Fibroblast of mammary gland (primary cell): ENCODE data around the gene ZNF507.

Experiments
- DNase-seq: peaks from one replicate; pipeline ENCODE4 v3.0.0-alpha.2; 2010; ENCODE audit warnings: low read depth
- H3K4me3 ChIP-seq: 2 replicates; pipeline ENCODE4 v1.5.1; 2011; ENCODE audit warnings: low read depth, mild to moderate bottlenecking, low read length, moderate library complexity; ENCODE audit not compliant: control insufficient read depth
- TF ChIP-seq, protein P1 (sequence below): conservative IDR thresholded peaks from 2 replicates; pipeline ENCODE4 v1.5.1; 2011; ENCODE audit warnings: low read depth, low read length, inconsistent platforms; ENCODE audit not compliant: control insufficient read depth, insufficient read depth

The ZNF507 gene

DNA sequence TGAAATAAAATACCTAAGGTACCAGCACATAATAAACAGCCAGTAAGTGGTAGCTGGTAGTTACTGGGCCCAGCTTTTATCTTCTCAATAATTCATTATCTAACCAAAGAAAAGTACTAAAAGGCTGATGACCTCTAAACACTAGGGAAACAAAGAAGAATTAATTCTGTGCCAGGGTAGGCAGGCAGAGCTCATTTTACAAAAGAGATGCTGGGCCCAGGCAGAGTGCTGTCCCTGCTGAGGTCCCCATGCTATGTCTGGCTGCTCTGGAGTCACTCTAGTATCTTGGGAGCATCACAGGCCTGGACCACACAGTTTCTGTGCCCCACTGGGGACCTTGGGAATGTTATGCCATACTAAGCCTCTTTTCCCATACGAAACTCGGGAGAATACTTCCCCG, 18.2 kb downstream of the ZNF507 start:
- TF ChIP-seq, protein P1, sequence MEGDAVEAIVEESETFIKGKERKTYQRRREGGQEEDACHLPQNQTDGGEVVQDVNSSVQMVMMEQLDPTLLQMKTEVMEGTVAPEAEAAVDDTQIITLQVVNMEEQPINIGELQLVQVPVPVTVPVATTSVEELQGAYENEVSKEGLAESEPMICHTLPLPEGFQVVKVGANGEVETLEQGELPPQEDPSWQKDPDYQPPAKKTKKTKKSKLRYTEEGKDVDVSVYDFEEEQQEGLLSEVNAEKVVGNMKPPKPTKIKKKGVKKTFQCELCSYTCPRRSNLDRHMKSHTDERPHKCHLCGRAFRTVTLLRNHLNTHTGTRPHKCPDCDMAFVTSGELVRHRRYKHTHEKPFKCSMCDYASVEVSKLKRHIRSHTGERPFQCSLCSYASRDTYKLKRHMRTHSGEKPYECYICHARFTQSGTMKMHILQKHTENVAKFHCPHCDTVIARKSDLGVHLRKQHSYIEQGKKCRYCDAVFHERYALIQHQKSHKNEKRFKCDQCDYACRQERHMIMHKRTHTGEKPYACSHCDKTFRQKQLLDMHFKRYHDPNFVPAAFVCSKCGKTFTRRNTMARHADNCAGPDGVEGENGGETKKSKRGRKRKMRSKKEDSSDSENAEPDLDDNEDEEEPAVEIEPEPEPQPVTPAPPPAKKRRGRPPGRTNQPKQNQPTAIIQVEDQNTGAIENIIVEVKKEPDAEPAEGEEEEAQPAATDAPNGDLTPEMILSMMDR: no peak
- H3K4me3 ChIP-seq: no peak overlapping the region
- no peak for DNase-seq

DNA sequence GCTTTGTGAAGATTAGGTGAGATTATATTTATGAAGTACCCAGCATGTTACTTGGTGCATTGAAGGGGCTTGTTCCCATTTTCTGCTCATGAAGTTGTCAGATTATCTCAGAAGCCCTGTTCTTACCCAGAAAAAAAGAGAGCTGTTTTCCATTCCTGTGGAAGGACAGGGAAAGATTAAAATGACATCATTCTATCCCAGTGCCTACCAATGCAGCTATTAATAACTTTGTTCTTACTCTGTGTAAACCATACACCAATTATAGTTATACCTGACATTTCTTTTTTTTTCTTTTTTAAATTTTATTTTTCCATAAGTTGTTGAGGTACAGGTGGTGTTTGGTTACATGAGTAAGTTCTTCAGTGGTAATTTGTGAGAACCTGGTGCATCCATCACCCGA, 18.6 kb downstream of the ZNF507 start:
- TF ChIP-seq, protein P1: no peak
- no peak overlapping the region for H3K4me3 ChIP-seq
- DNase-seq: no peak

DNA sequence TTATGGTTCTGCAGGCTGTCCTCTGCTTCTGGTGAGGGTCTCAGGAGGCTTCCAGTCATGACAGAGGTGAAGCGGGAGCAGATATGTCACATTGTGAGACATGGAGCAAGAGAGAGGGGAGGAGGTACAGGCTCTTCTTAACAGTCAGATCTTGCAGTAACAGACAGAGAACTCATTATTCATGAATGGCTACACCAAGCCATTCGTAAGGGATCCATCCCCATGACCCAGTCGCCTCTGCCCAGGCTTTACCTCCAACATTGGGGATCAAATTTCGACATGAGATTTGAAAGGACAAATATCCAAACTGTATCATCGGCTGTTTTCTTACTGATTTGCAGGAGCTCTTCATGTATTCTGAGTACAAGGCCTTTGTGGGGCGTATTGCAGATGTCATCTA, 21.7 kb downstream of the ZNF507 start:
- H3K4me3 ChIP-seq: no peak overlapping the region
- DNase-seq: no peak
- TF ChIP-seq, protein P1: no peak

DNA sequence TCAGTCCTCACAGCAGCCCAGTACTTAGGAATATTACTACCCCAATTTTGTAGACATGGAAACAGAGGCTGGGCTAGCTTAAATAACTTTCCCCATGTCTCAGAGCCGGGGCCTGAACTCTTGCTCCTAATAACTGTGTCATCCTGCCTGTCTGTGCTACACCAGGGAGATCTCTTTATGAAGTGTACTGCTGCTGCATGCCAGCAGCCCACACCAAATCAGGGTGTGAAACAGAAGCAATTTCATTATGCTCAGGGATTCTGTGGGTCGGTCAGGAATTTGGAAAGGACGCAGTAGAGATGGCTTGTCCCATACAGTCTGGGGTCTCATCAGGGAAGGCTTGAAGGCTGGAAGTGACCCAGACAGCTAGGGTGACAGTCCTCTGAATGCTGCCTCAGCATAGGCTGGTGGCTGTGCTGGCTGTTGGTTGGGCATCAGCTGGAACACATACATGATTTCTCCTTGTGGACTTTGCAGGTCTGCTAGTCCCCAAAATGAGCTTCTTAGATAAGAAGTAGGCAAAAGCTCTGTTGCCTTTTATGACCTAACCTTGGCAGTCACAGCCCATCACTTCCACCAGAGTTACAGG, 22.6 kb downstream of the ZNF507 start:
- no peak overlapping the region for H3K4me3 ChIP-seq
- TF ChIP-seq, protein P1: no peak
- no peak for DNase-seq

DNA sequence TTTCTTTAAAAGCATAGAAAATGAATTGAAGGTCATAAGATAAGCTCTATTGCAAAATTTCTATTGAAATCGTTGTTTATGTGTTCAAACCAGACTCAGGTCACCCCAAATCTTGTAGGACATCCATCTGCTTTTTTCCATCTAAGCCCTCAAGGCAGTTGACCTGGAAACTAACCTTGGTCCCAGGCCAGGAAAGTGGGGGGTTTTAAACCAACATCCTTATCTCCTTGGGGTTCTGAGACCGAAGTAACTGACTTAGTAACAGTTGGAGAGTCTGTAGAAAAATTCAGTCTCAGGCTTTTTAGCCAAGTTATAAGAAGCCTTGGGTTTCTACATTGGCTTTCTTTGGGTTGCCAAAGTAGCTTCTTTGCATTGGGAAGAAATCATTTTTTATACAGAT, 23.4 kb downstream of the ZNF507 start:
- no peak overlapping the region for H3K4me3 ChIP-seq
- TF ChIP-seq, protein P1: no peak
- DNase-seq: no peak

DNA sequence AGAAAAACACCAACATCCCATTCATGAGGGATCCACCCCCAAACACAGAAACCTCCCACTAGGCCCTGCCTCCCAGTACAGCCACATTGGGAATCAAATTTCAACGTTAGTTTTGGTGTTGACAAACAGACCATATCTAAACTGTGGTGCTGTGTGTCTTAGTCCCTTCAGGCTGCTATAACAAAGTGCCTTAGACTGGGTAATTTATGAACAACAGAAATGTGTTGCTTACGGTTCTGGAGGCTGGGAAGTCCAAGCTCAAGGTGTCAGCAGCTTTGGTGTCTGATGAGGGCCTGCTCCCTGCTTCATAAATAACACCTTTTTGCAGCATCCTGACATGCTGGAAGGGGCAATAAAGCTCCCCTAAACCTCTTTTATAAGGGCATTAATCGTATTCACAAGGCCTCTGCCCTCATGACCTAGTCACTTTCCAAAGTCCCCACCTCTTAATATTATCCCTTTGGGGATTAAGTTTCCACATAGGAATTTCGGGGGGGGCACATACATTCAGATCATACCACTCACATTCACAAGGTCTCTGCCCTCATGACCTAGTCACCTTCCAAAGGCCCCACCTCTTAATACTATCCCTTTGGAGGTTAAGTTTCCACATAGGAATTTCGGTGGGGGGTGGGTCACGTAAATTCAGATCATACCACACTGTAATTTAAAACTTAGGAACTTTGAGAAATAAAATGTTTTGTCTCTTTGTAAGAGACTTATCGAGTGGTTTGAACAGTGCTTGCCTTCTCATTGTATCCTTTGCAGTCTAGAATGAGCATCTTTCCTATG, 27.5 kb downstream of the ZNF507 start:
- no peak for DNase-seq
- TF ChIP-seq, protein P1: no peak

More for the DNA sequence above, 27.5 kb downstream of the ZNF507 start:
- no peak overlapping the region for H3K4me3 ChIP-seq
